Panc1 (cell line): ENCODE results near the gene DNAJC18.

Experiments
- POLR2AphosphoS5 ChIP-seq: IDR thresholded peaks from 2 replicates; pipeline ENCODE4 v1.6.1; 2012; ENCODE audit warnings: mild to moderate bottlenecking, low read depth, low read length, moderate library complexity
- SIN3A ChIP-seq: IDR thresholded peaks from 2 replicates; pipeline ENCODE4 v1.6.1; 2012; ENCODE audit warnings: low read depth, mild to moderate bottlenecking, low read length, moderate library complexity, borderline replicate concordance; ENCODE audit not compliant: insufficient read depth
- TCF7L2 ChIP-seq: IDR thresholded peaks from 2 replicates; pipeline ENCODE4 v1.6.1; 2011; ENCODE audit warnings: mild to moderate bottlenecking, low read depth, low read length, inconsistent platforms
- TF ChIP-seq, protein P1 (sequence below): fragments of 450-650 bp; IDR thresholded peaks from 2 replicates; pipeline ENCODE4 v1.5.1; 2017; ENCODE audit warnings: mild to moderate bottlenecking
- TF ChIP-seq, protein P2 (sequence below), 2 experiments: IDR thresholded peaks; 2 replicates each; pipeline ENCODE4 v1.6.1; 2011 to 2012; ENCODE audit warnings: low read depth in 2 of 2, control low read depth in 1 of 2, low read length in 1 of 2, mild to moderate bottlenecking in 1 of 2, moderate library complexity in 1 of 2; ENCODE audit not compliant: insufficient read depth in 1 of 2

DNA sequence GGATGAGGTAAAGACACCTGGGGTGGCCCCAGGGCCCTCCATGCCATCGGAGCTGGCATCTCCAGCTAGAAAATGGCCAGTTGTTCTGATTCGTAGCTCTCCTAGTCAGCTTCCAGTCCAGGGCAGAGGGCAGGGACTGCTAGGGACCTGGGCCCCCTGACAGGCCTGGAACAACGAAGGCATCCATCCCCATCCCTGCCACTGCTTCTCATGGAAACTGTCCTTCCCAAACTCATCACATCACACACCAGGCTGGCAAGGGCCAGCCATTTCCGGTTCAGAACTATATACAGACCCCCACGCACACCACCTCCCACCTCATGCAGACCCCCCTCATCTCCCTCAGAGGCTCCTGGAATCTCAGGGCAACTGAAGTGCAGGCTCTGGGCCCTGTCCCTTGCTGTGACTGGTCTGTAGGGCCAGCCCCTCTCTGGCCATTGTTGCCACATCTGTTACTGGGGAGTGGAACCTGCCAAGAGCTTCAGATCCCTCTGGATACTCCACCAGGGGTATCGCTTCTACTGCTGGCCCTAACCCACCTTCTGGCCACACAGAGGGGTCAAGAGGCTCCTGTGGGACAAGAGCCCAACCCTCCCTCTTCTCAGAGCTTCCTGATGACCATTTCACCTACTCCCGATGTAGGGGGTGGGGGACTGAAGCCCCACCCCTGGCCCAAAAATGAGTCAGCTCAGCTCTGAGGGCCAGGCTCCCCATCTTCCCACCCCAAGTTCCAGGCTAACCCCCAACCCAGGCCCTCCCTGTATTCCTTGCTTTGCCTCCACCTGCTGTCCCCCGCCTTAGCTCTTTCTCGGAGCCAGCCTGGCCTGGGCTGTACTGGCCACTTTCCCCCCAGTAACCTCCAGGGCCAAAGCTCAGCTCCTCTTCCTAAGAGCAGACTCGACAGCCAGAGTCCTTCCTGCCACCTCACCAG lies 48.4 kb downstream of the DNAJC18 start:
- TF ChIP-seq, protein P1, sequence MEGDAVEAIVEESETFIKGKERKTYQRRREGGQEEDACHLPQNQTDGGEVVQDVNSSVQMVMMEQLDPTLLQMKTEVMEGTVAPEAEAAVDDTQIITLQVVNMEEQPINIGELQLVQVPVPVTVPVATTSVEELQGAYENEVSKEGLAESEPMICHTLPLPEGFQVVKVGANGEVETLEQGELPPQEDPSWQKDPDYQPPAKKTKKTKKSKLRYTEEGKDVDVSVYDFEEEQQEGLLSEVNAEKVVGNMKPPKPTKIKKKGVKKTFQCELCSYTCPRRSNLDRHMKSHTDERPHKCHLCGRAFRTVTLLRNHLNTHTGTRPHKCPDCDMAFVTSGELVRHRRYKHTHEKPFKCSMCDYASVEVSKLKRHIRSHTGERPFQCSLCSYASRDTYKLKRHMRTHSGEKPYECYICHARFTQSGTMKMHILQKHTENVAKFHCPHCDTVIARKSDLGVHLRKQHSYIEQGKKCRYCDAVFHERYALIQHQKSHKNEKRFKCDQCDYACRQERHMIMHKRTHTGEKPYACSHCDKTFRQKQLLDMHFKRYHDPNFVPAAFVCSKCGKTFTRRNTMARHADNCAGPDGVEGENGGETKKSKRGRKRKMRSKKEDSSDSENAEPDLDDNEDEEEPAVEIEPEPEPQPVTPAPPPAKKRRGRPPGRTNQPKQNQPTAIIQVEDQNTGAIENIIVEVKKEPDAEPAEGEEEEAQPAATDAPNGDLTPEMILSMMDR, result no peak
- TF ChIP-seq, protein P2, sequence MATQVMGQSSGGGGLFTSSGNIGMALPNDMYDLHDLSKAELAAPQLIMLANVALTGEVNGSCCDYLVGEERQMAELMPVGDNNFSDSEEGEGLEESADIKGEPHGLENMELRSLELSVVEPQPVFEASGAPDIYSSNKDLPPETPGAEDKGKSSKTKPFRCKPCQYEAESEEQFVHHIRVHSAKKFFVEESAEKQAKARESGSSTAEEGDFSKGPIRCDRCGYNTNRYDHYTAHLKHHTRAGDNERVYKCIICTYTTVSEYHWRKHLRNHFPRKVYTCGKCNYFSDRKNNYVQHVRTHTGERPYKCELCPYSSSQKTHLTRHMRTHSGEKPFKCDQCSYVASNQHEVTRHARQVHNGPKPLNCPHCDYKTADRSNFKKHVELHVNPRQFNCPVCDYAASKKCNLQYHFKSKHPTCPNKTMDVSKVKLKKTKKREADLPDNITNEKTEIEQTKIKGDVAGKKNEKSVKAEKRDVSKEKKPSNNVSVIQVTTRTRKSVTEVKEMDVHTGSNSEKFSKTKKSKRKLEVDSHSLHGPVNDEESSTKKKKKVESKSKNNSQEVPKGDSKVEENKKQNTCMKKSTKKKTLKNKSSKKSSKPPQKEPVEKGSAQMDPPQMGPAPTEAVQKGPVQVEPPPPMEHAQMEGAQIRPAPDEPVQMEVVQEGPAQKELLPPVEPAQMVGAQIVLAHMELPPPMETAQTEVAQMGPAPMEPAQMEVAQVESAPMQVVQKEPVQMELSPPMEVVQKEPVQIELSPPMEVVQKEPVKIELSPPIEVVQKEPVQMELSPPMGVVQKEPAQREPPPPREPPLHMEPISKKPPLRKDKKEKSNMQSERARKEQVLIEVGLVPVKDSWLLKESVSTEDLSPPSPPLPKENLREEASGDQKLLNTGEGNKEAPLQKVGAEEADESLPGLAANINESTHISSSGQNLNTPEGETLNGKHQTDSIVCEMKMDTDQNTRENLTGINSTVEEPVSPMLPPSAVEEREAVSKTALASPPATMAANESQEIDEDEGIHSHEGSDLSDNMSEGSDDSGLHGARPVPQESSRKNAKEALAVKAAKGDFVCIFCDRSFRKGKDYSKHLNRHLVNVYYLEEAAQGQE (IDR thresholded peaks at IDR 0.05; ENCODE audit: insufficient read depth in 1 of 2, low read depth in 2 of 2, low read length in 1 of 2), result no peak
- TF ChIP-seq SIN3A, result no peak
- no peak for TF ChIP-seq POLR2AphosphoS5
- no peak for TF ChIP-seq TCF7L2
